ENCODE measurements around the gene FEV. TPM values are rescaled to one million over a fixed set of nuclear protein-coding genes. Genes with fewer than 3 reads are reported as not detected.
"Not testable (repeated sequence)": the region's sequence is repeated elsewhere in the genome, so short reads cannot be mapped to it uniquely, and the experiment has no call there.

FEV gene
- total and polyA plus RNA-seq, 2 donors (not counting 3 experiments of a cell fraction or from before 2014, with no cell fraction given): not detected

GRCh38 chr2:218931751-218932150 lies 53.2 kb downstream of the FEV start:
- intact Hi-C loops (cut with micrococcal nuclease); BruUV-seq (replicated peaks); H3K36me3 ChIP-seq (ENCODE audit: control insufficient read depth in 2 of 2, extremely low read depth in 1 of 2, insufficient read depth in 2 of 2, low read length in 2 of 2); FAIRE-seq; CTCF ChIA-PET; POLR2A ChIA-PET; H3K4me2 ChIP-seq (ENCODE audit: insufficient read depth, low read length); H3K27ac ChIP-seq (ENCODE audit: insufficient read depth, low read depth, low read length); H3K9me1 ChIP-seq (replicated peaks; ENCODE audit: control insufficient read depth, extremely low read depth, insufficient read depth, low read length); H3K27me3 ChIP-seq (ENCODE audit: control insufficient read depth in 2 of 2, insufficient read depth in 2 of 2, low read length in 2 of 2); H4K20me1 ChIP-seq (replicated peaks; ENCODE audit: control insufficient read depth, extremely low read depth, insufficient read depth, low read length); H3K4me1 ChIP-seq (ENCODE audit: control insufficient read depth, extremely low read depth, insufficient read depth, low read length); H3K9ac ChIP-seq (replicated peaks; ENCODE audit: extremely low read depth, insufficient read depth, low read length); H3K79me2 ChIP-seq (ENCODE audit: control insufficient read depth, insufficient read depth, low read length); dilution Hi-C loops (cut with MboI; ENCODE audit: extremely low pct_ligation_motif_present, low sequenced_read_pairs); H2AFZ ChIP-seq (ENCODE audit: low read depth, low read length); H3K9me3 ChIP-seq (replicated peaks; ENCODE audit: control insufficient read depth, insufficient read depth, low read length); H3K4me3 ChIP-seq (replicated peaks in 1 of 3; ENCODE audit: insufficient read depth in 1 of 3, low read depth in 1 of 3, low read length in 3 of 3); DNase-seq (ENCODE audit: low read depth, low spot score): not testable (repeated sequence)

MicroRNA genes within 50 kb of the gene (microRNA counts, 767-probe panel; counts per million panel counts)
- 723 counts per million, percentile 96 among the panel's probes with 10 or more counts for microRNA hsa-miR-375

Small RNA genes lying within 50 kb of the gene (microRNA-seq; reads per million reads assigned to microRNA genes)
- gene MIR375 (ENCODE audit: borderline number of aligned reads, borderline replicate concordance): 1.9 reads per million

Small RNA genes lying within 50 kb of the gene (small RNA-seq; reads per million reads assigned to genes)
- not detected for gene MIR375 (ENCODE audit: insufficient read depth, insufficient read length, low read depth, low replicate concordance)

Other genes starting within 250 kb of the FEV start
- 12.6 and 15.1 TPM in 2 replicates for gene CYP27A1, start 203.0 kb downstream of the FEV start, total RNA-seq
- gene CYP27A1, start 203.0 kb downstream of the FEV start, polyA plus RNA-seq: 30.3 and 34.9 TPM in 2 replicates
- gene PRKAG3, start 153.4 kb downstream of the FEV start, total RNA-seq: not detected in 2 replicates
- not detected in 2 replicates for gene PRKAG3, start 153.4 kb downstream of the FEV start, polyA plus RNA-seq
- gene WNT6, start 125.4 kb downstream of the FEV start, total RNA-seq: not detected in 2 replicates
- gene WNT6, start 125.4 kb downstream of the FEV start, polyA plus RNA-seq: not detected in 2 replicates
- gene WNT10A, start 104.3 kb downstream of the FEV start, total RNA-seq: not detected in 2 replicates
- not detected in 2 replicates for gene WNT10A, start 104.3 kb downstream of the FEV start, polyA plus RNA-seq
- not detected in 2 replicates for gene CDK5R2, start 25.5 kb downstream of the FEV start, total RNA-seq
- 0.03 TPM in 1 of 2 replicates, not detected in the other for gene CDK5R2, start 25.5 kb downstream of the FEV start, polyA plus RNA-seq
- not detected in 2 replicates for gene CRYBA2, start 8.2 kb upstream of the FEV start, total RNA-seq
- not detected in 2 replicates for gene CRYBA2, start 8.2 kb upstream of the FEV start, polyA plus RNA-seq
- gene CFAP65, start 56.3 kb upstream of the FEV start, total RNA-seq: not detected in 2 replicates
- gene CFAP65, start 56.3 kb upstream of the FEV start, polyA plus RNA-seq: 0.03 TPM in 1 of 2 replicates, not detected in the other
- 0.37 TPM in 1 of 2 replicates, not detected in the other for gene IHH, start 75.7 kb upstream of the FEV start, total RNA-seq
- gene IHH, start 75.7 kb upstream of the FEV start, polyA plus RNA-seq: 0.03 TPM in 1 of 2 replicates, not detected in the other
- gene NHEJ1, start 175.6 kb upstream of the FEV start, total RNA-seq: 12.1 and 12.9 TPM in 2 replicates
- gene NHEJ1, start 175.6 kb upstream of the FEV start, polyA plus RNA-seq: 11.9 and 12.8 TPM in 2 replicates
- 5.2 and 7.1 TPM in 2 replicates for gene SLC23A3, start 184.8 kb upstream of the FEV start, total RNA-seq
- gene SLC23A3, start 184.8 kb upstream of the FEV start, polyA plus RNA-seq: 2.7 and 3.2 TPM in 2 replicates
- gene CNPPD1, start 191.7 kb upstream of the FEV start, total RNA-seq: 41.0 and 44.0 TPM in 2 replicates
- gene CNPPD1, start 191.7 kb upstream of the FEV start, polyA plus RNA-seq: 51.1 and 55.7 TPM in 2 replicates
- 58.2 and 59.5 TPM in 2 replicates for gene RETREG2, start 193.1 kb upstream of the FEV start, total RNA-seq
- gene RETREG2, start 193.1 kb upstream of the FEV start, polyA plus RNA-seq: 68.1 and 76.1 TPM in 2 replicates
- 23.3 and 24.0 TPM in 2 replicates for gene ZFAND2B, start 221.6 kb upstream of the FEV start, total RNA-seq
- gene ZFAND2B, start 221.6 kb upstream of the FEV start, polyA plus RNA-seq: 52.0 and 52.9 TPM in 2 replicates
- gene ABCB6, start 233.8 kb upstream of the FEV start, total RNA-seq: 26.6 and 32.5 TPM in 2 replicates
- gene ABCB6, start 233.8 kb upstream of the FEV start, polyA plus RNA-seq: 25.7 and 35.1 TPM in 2 replicates
- gene ATG9A, start 244.5 kb upstream of the FEV start, total RNA-seq: 62.2 and 65.5 TPM in 2 replicates
- 95.0 and 110 TPM in 2 replicates for gene ATG9A, start 244.5 kb upstream of the FEV start, polyA plus RNA-seq
- 34.0 and 36.2 TPM in 2 replicates for gene ANKZF1, start 244.6 kb upstream of the FEV start, total RNA-seq
- 23.4 and 26.5 TPM in 2 replicates for gene ANKZF1, start 244.6 kb upstream of the FEV start, polyA plus RNA-seq